ENCODE measurements around the gene OLIG3. TPM values are rescaled to one million over a fixed set of nuclear protein-coding genes. Genes with fewer than 3 reads are reported as not detected.

OLIG3 gene
- polyA plus RNA-seq, 1 donor, result not detected

DNA sequence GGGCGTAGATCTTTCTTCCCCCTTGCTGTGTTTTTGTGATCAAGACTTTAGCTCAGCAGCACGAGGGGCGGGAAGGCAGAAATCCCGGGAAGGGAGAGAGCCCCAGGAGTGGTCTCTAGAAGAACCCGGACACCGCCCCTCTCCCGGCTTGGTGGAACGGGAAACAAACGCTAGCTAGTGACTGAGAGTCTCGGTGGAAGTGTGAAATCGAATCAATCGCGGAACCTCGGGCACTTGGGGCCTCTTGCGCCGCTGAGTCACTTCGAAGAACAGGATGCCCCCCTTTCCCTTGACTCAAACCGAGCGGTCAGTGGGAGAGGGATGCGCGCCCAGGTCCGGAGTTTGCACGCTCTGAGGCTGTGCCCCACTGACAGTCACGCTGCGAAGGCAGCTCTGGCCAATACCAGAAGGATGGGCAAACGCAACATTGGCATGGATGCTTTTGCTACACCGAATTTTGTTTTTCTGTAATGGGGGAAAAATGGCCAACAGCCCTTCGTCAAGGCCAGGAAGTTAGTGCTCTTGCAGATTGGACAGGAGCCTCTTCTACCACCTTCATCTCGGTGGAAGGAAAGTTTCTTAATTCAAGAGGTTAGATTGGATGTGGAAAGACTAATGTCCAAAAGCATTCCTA is 1.6 kb upstream of the OLIG3 start:
- H3K27ac ChIP-seq (ENCODE audit: low read length), result no peak overlapping the region
- H3K4me1 ChIP-seq (ENCODE audit: control insufficient read depth, insufficient read depth, low read length), result peaks cover 21% of the 10 kb centered on the region
- H3K9me3 ChIP-seq (ENCODE audit: control insufficient read depth, low read depth, low read length), result peaks cover 22% of the 10 kb centered on the region
- H3K4me3 ChIP-seq (ENCODE audit: low read length), result no peak overlapping the region
- peaks cover 92% of the 10 kb centered on the region for H3K27me3 ChIP-seq (ENCODE audit: control insufficient read depth, insufficient read depth, low read length)
- H3K36me3 ChIP-seq (ENCODE audit: control insufficient read depth, insufficient read depth, low read length), result no peaks in the 10 kb centered on the region
- WGBS (ENCODE audit: insufficient coverage, low lambda C conversion rate), result no CpG with 5 or more reads among the region's 29 CpGs
- peak in 1 of 2 donors; percentile 29 for DNase-seq

DNA sequence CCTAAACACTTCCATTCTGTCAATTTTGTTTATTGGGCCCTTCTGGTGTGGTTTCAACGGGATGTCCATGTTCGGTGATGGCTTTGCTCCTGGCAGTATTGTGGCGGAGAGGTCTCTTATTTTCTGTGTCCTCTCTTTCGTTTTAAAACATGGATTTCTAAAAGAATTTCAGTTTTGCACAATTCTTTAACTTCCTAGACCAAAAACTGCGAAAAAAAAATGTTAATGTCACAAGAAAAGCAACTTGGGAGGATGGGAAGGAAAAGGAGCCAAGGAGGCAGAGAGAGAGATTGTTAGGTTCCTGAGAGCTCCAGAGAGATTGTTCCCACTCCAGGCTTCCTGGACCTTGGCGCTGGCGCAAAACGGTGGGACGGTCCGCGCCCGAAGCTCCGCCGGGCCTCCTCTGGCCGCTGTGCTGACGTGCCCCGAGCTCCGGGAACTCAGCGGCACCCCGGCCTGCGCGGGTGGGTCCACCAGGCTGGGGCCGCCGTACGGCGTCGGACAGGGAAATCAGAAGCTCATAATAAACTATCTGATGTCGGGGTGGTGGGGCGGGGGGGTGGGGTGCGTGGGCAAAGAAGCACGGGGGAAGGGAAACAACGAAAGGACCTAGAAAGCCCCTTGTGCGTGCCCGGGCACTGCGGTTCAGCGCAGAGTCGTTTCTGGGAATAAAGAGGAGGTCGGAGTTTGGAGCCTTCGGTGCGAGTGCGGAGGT is 951 bp upstream of the OLIG3 start:
- 0% methylated on average over 2 of the region's 41 CpGs for WGBS (ENCODE audit: insufficient coverage, low lambda C conversion rate)
- Histone ChIP-seq H3K27ac (ENCODE audit: low read length) (no peak overlapping the region), H3K4me1 (ENCODE audit: control insufficient read depth, insufficient read depth, low read length) (peaks cover 21% of the 10 kb centered on the region), H3K27me3 (ENCODE audit: control insufficient read depth, insufficient read depth, low read length) (peaks cover 94% of the 10 kb centered on the region), H3K9me3 (ENCODE audit: control insufficient read depth, low read depth, low read length) (peaks cover 22% of the 10 kb centered on the region), H3K36me3 (ENCODE audit: control insufficient read depth, insufficient read depth, low read length) (no peaks in the 10 kb centered on the region), H3K4me3 (ENCODE audit: low read length) (no peak overlapping the region)
- peak in 1 of 2 donors; percentile 41 for DNase-seq

DNA sequence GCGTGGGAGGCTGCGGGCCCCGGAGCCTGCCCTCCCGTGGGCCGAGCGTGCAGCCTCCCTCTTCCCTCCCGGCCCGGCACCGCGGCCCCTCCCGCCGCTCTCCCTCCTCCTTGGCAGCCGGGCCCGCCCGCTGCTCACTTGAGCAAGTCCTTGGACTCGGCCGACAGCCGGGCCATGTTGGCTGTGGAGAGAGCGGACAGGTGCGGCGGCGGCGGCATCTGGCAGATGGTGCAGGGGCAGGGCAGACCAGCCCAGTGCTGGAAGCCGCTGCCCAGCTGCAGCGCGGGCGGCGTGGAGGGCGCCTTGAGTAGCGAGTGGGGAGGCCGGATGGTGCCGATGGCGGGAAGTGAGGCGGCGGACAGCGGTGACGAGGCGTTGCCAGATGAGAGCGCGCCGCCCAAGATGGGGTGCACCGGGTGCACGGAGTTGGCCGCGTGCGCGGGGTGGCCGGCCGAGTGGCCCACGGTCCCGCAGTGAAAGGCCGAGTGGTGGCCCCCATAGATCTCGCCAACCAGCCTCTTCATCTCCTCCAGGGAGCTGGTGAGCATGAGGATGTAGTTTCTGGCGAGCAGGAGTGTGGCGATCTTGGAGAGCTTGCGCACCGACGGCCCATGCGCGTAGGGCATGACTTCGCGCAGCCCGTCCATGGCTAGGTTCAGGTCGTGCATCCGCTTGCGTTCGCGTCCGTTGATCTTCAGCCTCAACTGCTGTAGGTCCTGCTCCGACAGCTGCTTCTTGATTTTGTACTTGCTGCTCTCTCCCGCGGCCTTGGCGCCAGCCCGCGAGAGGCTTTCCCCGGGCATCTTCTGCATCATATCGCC is 766 bp downstream of the OLIG3 start:
- no peak overlapping the region for H3K27ac ChIP-seq (ENCODE audit: low read length)
- H3K27me3 ChIP-seq (ENCODE audit: control insufficient read depth, insufficient read depth, low read length), result peaks cover 100% of the 10 kb centered on the region
- peak in 1 of 2 donors; percentile 69 for DNase-seq
- peaks cover 29% of the 10 kb centered on the region for H3K4me1 ChIP-seq (ENCODE audit: control insufficient read depth, insufficient read depth, low read length)
- no peak overlapping the region for H3K4me3 ChIP-seq (ENCODE audit: low read length)
- H3K9me3 ChIP-seq (ENCODE audit: control insufficient read depth, low read depth, low read length), result peaks cover 30% of the 10 kb centered on the region
- no CpG with 5 or more reads among the region's 77 CpGs for WGBS (ENCODE audit: insufficient coverage, low lambda C conversion rate)
- no peaks in the 10 kb centered on the region for H3K36me3 ChIP-seq (ENCODE audit: control insufficient read depth, insufficient read depth, low read length)

DNA sequence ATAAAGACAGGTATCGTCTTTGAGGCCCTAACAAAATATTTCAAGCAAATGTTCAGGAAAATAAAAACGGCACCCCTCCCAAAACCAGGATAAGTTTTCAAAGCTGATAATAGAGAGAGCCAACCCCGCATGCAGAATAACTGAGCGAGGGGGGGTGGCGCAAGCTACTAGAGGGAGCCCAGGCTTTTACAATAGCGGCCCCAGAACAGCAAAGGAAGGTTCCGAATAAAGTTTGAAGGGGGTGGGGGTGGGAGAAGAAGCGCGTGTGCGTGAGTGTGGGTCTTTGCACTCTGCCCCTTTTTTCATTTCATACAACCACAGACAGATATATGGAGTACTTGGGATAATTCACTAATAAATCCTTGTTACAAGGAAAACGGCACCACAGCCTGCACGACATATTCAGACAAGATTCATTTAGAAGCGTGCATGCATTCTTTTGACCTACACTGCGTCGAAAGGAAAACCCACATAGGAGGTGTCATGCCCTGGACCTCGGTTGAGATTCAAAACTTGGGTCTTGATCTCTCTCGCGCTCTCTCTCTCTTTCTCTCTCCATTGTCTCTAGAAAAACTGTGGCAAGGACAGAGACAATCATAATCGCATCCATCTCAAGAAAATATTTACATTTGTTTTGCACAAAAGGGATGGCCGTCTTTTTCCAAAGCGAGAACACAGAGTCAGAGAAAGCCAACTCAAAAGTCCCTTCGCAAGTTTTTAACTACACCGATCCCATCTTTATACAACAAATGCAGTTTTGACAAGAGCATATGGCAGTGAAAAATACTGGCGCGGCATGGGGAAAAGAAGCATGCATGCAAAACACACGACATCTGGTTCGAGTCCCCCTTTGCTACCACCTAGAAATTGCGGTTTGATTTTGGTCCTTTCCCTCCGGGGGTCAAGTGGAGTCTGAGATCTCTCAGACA is 1.6 kb downstream of the OLIG3 start:
- peaks cover 25% of the 10 kb centered on the region for H3K4me1 ChIP-seq (ENCODE audit: control insufficient read depth, insufficient read depth, low read length)
- DNase-seq, result peak in 1 of 2 donors; percentile 12
- H3K4me3 ChIP-seq (ENCODE audit: low read length), result no peak overlapping the region
- H3K36me3 ChIP-seq (ENCODE audit: control insufficient read depth, insufficient read depth, low read length), result no peaks in the 10 kb centered on the region
- peaks cover 33% of the 10 kb centered on the region for H3K9me3 ChIP-seq (ENCODE audit: control insufficient read depth, low read depth, low read length)
- peaks cover 100% of the 10 kb centered on the region for H3K27me3 ChIP-seq (ENCODE audit: control insufficient read depth, insufficient read depth, low read length)
- WGBS (ENCODE audit: insufficient coverage, low lambda C conversion rate), result 21% methylated on average over 2 of the region's 29 CpGs
- no peak overlapping the region for H3K27ac ChIP-seq (ENCODE audit: low read length)

DNA sequence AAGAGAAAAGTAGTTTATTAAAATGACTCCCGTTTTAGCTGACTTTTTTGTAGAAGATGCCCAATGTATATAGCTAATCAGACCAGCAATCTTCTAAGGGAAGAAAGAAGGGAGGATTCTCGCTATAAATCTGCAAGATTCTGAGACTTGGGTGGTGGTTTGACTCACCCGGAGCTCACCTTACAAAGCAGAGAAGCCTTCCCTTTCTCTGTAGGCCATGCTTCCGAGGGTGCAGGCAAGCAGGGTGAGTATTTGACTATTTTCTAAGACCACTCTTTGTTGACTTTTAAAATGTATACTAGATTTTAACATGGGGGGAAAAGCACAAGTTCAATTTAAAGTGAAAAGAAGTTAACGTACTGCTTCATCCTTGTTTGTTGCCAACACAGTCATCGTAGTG is 2.7 kb downstream of the OLIG3 start:
- peaks cover 24% of the 10 kb centered on the region for H3K9me3 ChIP-seq (ENCODE audit: control insufficient read depth, low read depth, low read length)

DNA sequence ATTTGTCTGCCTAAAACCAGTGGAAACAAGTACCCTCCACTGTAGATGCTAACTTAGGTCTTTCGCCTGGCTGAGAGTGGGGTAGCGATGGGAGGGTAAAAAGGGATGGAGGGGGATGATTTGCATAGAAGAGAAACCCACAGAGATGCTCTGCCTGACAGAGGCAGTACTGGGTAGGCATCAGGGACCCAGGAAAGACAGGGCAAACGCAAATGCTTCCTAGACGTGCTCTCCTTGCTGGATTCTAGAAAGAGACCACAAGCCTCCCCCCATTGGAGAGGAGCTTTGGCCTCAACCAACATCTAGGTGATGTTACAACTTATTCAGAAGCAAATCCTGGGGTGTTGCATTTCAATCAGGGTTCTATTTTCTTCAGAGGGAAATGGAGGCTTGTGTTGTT is 3.2 kb downstream of the OLIG3 start:
- Histone ChIP-seq H3K4me3 (ENCODE audit: low read length) (no peak overlapping the region), H3K4me1 (ENCODE audit: control insufficient read depth, insufficient read depth, low read length) (peaks cover 17% of the 10 kb centered on the region), H3K27me3 (ENCODE audit: control insufficient read depth, insufficient read depth, low read length) (peaks cover 98% of the 10 kb centered on the region), H3K9me3 (ENCODE audit: control insufficient read depth, low read depth, low read length) (peaks cover 22% of the 10 kb centered on the region), H3K36me3 (ENCODE audit: control insufficient read depth, insufficient read depth, low read length) (no peaks in the 10 kb centered on the region), H3K27ac (ENCODE audit: low read length) (no peak overlapping the region)
- DNase-seq, result no peak
- no CpG with 5 or more reads among the region's 4 CpGs for WGBS (ENCODE audit: insufficient coverage, low lambda C conversion rate)

More for the DNA sequence above, 2.7 kb downstream of the OLIG3 start:
- 39% methylated on average over 2 of the region's 6 CpGs for WGBS (ENCODE audit: insufficient coverage, low lambda C conversion rate)
- Histone ChIP-seq H3K4me3 (ENCODE audit: low read length) (no peak overlapping the region), H3K27me3 (ENCODE audit: control insufficient read depth, insufficient read depth, low read length) (peaks cover 100% of the 10 kb centered on the region), H3K4me1 (ENCODE audit: control insufficient read depth, insufficient read depth, low read length) (peaks cover 17% of the 10 kb centered on the region), H3K36me3 (ENCODE audit: control insufficient read depth, insufficient read depth, low read length) (no peaks in the 10 kb centered on the region), H3K27ac (ENCODE audit: low read length) (no peak overlapping the region)
- DNase-seq, result no peak

DNA sequence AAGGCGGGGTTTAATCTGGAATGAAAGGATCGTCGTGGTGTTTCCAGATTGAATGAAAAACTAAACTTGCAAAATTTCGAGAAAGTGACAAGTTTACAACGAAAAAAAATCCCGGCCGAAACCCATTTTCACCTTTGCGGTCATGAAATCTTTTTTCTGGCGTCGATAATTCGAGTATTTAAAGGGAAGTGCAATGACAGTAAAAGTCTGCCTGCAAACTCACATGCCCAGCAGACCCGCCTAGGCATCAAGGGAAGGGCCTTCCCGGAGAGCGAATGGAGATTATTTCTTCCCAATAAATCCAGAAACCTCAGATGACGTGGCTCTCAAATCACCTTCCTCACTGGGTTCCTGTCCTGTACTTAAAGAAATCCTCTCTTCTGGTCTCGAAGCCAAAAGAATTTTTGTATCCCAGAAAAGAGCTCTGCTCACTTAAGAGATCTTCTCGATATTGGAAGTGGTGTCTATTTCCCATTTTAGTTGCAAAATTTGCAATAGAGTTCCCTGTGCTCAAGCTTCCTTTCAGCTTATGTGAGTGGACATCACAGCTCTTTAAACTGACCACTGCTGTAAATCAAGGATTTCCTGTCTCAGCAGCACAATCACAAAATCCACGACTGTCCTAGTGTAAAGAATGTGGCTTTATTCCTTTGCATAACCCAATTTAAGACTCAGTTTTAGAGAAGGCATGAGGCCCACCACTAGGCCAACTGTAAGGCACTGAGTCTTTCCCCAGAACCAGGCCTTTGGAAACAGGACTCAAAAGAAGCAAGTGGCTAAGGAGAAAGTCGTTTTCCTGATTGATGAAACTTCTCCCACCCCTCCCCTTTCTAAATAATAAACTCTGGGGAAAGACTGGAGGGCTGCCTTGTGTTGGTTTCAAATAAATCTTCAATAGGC is 3.9 kb downstream of the OLIG3 start:
- peaks cover 96% of the 10 kb centered on the region for H3K27me3 ChIP-seq (ENCODE audit: control insufficient read depth, insufficient read depth, low read length)
- H3K36me3 ChIP-seq (ENCODE audit: control insufficient read depth, insufficient read depth, low read length), result no peaks in the 10 kb centered on the region
- H3K4me3 ChIP-seq (ENCODE audit: low read length), result no peak overlapping the region
- peaks cover 17% of the 10 kb centered on the region for H3K4me1 ChIP-seq (ENCODE audit: control insufficient read depth, insufficient read depth, low read length)
- no peak overlapping the region for H3K27ac ChIP-seq (ENCODE audit: low read length)
- 29% methylated on average over 4 of the region's 19 CpGs for WGBS (ENCODE audit: insufficient coverage, low lambda C conversion rate)
- peak in 1 of 2 donors; percentile 4 for DNase-seq
- H3K9me3 ChIP-seq (ENCODE audit: control insufficient read depth, low read depth, low read length), result peaks cover 22% of the 10 kb centered on the region

DNA sequence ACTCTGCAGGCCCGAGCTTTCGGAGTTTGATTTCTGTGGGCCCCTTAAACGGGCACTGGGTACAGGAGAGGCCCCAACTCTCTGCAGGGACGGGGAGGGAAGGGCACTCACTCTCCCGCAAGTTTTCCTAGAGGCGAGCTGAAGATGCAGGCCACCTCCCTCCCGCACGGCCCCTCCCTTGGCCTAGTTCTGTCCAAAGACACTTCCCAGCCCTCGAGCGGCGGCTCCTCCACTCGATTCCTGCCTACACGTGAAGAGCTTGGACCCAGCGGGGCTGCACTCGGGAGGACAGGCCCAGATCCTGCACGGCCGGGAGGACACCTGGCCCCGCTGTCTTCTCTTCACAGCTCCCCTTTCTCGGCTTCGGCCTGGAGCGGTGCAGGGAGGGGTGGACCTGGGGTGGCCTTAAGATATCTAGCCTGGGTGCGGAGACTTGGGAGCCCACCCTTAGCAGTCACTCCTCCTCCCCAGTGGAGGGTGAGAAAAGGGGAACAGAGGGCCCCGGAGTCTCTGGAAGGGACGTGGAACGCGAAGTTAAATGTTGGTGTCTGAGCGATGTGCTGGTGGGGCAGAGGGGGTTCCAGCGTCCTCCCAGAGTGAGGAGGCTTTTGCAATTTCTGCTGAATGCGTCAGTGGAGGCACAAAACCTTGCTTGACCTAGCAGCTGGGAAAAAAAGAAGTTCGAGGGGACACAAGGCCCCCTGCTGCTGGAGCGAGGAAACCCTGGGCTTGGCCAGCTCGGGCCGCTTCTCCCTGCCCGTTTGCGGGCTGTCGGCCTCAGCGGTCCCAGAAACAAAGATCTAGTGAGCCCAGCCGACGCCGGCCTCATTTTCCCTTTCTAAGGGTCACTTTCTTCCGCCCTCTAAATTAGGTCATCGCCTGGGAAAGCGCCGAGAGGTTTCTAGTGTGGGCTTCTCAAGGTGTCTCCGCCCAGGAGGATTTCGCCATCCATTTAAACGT is 4.9 kb downstream of the OLIG3 start:
- peaks cover 92% of the 10 kb centered on the region for H3K27me3 ChIP-seq (ENCODE audit: control insufficient read depth, insufficient read depth, low read length)
- peaks cover 14% of the 10 kb centered on the region for H3K4me1 ChIP-seq (ENCODE audit: control insufficient read depth, insufficient read depth, low read length)
- peaks cover 22% of the 10 kb centered on the region for H3K9me3 ChIP-seq (ENCODE audit: control insufficient read depth, low read depth, low read length)
- no peak overlapping the region for H3K4me3 ChIP-seq (ENCODE audit: low read length)
- no peak overlapping the region for H3K27ac ChIP-seq (ENCODE audit: low read length)
- H3K36me3 ChIP-seq (ENCODE audit: control insufficient read depth, insufficient read depth, low read length), result no peaks in the 10 kb centered on the region
- no CpG with 5 or more reads among the region's 47 CpGs for WGBS (ENCODE audit: insufficient coverage, low lambda C conversion rate)
- DNase-seq, result peak in 1 of 2 donors; percentile 29

Measured in large intestine (tissue), 3 donors.